HEK293 (cell line): ENCODE measurements around the gene TNNI3K.
A peak's percentile ranks its signal among the peaks of the same experiment; 100 is the strongest.

ENCODE experiments used
- CTCF ChIA-PET: fragments of 350-600 bp; formaldehyde crosslinking; extraction: SDS; loops from one replicate; lab custom pipeline; 2021; ENCODE audit warnings: antibody characterized with exemption; lab: Yijun Ruan, JAX
- POLR2A ChIA-PET: fragments of 300-600 bp; formaldehyde crosslinking; extraction: SDS; loops from one replicate; lab custom pipeline; 2020; ENCODE audit warnings: antibody characterized with exemption, inconsistent platforms; lab: Yijun Ruan, JAX
- H3K27ac ChIP-seq: fragments of 200-500 bp; sonication (Bioruptor generic); 2 replicates; pipeline ENCODE4 v1.5.1; 2014; ENCODE audit warnings: low read depth, low read length, control low read depth, inconsistent platforms; ENCODE audit errors: extremely low read depth
- H3K36me3 ChIP-seq, 2 experiments: fragments of 200-500 bp in 1 of 2; sonication (Bioruptor generic) in 1 of 2; 1 replicate in 1 of 2; 2 replicates in 1 of 2; pipeline ENCODE4 v1.5.1; 2014 to 2017; ENCODE audit warnings: inconsistent platforms in 2 of 2, low read length in 2 of 2; ENCODE audit not compliant: control insufficient read depth in 2 of 2, insufficient read depth in 1 of 2
- H3K4me1 ChIP-seq: fragments of 200-500 bp; sonication (Bioruptor generic); 2 replicates; pipeline ENCODE4 v1.5.1; 2014; ENCODE audit warnings: mild to moderate bottlenecking, low read length, inconsistent platforms; ENCODE audit not compliant: control insufficient read depth, insufficient read depth
- H3K4me3 ChIP-seq: 2 replicates; pipeline ENCODE4 v1.5.1; 2011; ENCODE audit warnings: low read depth, mild to moderate bottlenecking, control low read depth, low read length, moderate library complexity
- H3K9me3 ChIP-seq: fragments of 200-500 bp; sonication (Bioruptor generic); 2 replicates; pipeline ENCODE4 v1.5.1; 2014; ENCODE audit warnings: low read depth, low read length, inconsistent platforms; ENCODE audit not compliant: control insufficient read depth, insufficient read depth
- GFI1B ChIP-seq: fragments of 450-650 bp; formaldehyde crosslinking; IDR thresholded peaks from 2 replicates; pipeline ENCODE4 v1.5.1; 2016; ENCODE audit warnings: missing biosample characterization, missing genetic modification characterization
- KLF7 ChIP-seq: fragments of 450-650 bp; formaldehyde crosslinking; IDR thresholded peaks from 2 replicates; pipeline ENCODE4 v1.5.1; 2016; ENCODE audit warnings: missing biosample characterization, missing genetic modification characterization, borderline replicate concordance
- MEIS1 ChIP-seq: sonication (generic); formaldehyde crosslinking; IDR thresholded peaks from 2 replicates; pipeline ENCODE4 v1.8.1; 2022; ENCODE audit warnings: missing genetic modification reagents, mild to moderate bottlenecking, borderline replicate concordance
- RBAK ChIP-seq: fragments of 450-650 bp; formaldehyde crosslinking; IDR thresholded peaks from 2 replicates; pipeline ENCODE4 v1.5.1; 2016; ENCODE audit warnings: missing biosample characterization, missing genetic modification characterization
- REST ChIP-seq: fragments of 450-650 bp; formaldehyde crosslinking; IDR thresholded peaks from 2 replicates; pipeline ENCODE4 v1.5.1; 2016; ENCODE audit warnings: missing biosample characterization, missing genetic modification characterization
- ZBTB17 ChIP-seq: fragments of 450-650 bp; formaldehyde crosslinking; IDR thresholded peaks from 2 replicates; pipeline ENCODE4 v1.5.1; 2016; ENCODE audit warnings: missing biosample characterization, missing genetic modification characterization
- ZFP69B ChIP-seq: fragments of 450-650 bp; formaldehyde crosslinking; IDR thresholded peaks from 2 replicates; pipeline ENCODE4 v1.5.1; 2016; ENCODE audit warnings: missing biosample characterization, missing genetic modification characterization
- ZNF138 ChIP-seq: fragments of 450-650 bp; formaldehyde crosslinking; IDR thresholded peaks from 2 replicates; pipeline ENCODE4 v1.5.1; 2016; ENCODE audit warnings: missing biosample characterization, missing genetic modification characterization, borderline replicate concordance
- ZNF292 ChIP-seq: fragments of 450-650 bp; formaldehyde crosslinking; IDR thresholded peaks from 2 replicates; pipeline ENCODE4 v1.5.1; 2016; ENCODE audit warnings: low read depth, missing biosample characterization, missing genetic modification characterization, borderline replicate concordance
- ZNF473 ChIP-seq: fragments of 450-650 bp; formaldehyde crosslinking; IDR thresholded peaks from 2 replicates; pipeline ENCODE4 v1.5.1; 2017; ENCODE audit warnings: missing biosample characterization, missing genetic modification characterization
- ZNF544 ChIP-seq: fragments of 450-650 bp; formaldehyde crosslinking; IDR thresholded peaks from 2 replicates; pipeline ENCODE4 v1.5.0; 2017; ENCODE audit warnings: missing biosample characterization, missing genetic modification characterization
- ZNF549 ChIP-seq: fragments of 450-650 bp; IDR thresholded peaks from 2 replicates; pipeline ENCODE4 v1.5.1; 2018; ENCODE audit warnings: missing biosample characterization, missing genetic modification characterization, mild to moderate bottlenecking, inconsistent platforms, moderate library complexity
- ZNF645 ChIP-seq: fragments of 450-650 bp; formaldehyde crosslinking; IDR thresholded peaks from 2 replicates; pipeline ENCODE4; 2016; ENCODE audit warnings: missing biosample characterization, missing genetic modification characterization
- ZNF747 ChIP-seq: fragments of 450-650 bp; formaldehyde crosslinking; IDR thresholded peaks from 2 replicates; pipeline ENCODE4 v1.5.1; 2016; ENCODE audit warnings: missing biosample characterization, missing genetic modification characterization
- TF ChIP-seq, protein P1 (sequence below): fragments of 450-650 bp; formaldehyde crosslinking; IDR thresholded peaks from 2 replicates; pipeline ENCODE4 v1.5.1; 2016; ENCODE audit warnings: missing biosample characterization, missing genetic modification characterization
- TF ChIP-seq, protein P2 (sequence below): fragments of 450-650 bp; formaldehyde crosslinking; IDR thresholded peaks from 2 replicates; pipeline ENCODE4 v1.5.1; 2016; ENCODE audit warnings: missing biosample characterization, missing genetic modification characterization, low read depth

The TNNI3K gene

DNA sequence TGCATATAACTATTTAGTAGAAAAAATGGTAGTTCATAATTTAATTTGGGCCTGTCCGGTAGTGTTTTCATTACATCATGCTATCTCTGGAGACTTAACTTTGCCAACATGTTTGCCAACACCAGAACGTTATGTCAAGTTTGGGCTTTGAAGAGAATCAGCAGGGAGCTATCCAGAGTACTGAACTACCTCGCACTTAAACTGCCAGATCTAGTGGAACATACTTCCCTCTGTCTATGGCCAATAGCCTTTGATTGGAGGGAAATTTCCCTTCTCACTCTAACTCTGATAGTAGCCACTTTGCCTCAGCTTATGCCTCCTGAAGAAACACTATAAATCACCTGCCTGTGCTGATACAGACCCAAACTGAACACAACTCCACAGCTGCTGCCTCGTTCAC, 267.2 kb downstream of the TNNI3K start:
- H3K27ac ChIP-seq: no peak overlapping the region
- TF ChIP-seq REST (peak; percentile 93), ZNF473 (tag by site-specific recombination) (no peak)
- TF ChIP-seq, all 188 proteins: peak for 1
- Histone ChIP-seq H3K36me3 (no peaks in the 10 kb centered on the region), H3K9me3 (no peaks in the 10 kb centered on the region), H3K4me3 (no peak overlapping the region), H3K4me1 (no peaks in the 10 kb centered on the region)
- ChIA-PET CTCF (interaction anchor here (1.6 to 3.4 kb wide), 5 partner anchors 8 to 188 kb away, joined by 3 to 20 read pairs (median 6); no protein-coding TSS in a partner anchor), POLR2A (no interaction called here)

DNA sequence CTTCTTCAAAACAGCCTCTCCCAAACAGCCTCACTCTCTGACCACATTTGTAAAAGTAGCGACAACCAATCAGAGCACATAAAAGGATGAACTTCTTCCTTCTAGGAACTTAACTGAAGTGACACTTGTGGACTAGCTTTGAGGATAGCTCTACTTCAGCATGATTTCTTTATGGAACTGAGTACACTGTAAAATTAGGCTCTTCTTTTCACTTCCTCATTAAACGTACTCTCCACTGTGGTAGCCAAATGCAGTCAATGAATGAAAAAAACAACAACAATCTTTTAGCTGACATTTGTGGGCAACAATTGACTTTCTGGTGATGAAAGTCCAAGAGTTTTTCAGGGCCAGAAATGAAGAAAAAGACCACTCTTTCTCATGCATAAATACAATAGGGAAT, 267.7 kb downstream of the TNNI3K start:
- CTCF ChIA-PET: interaction anchor here (0.9 to 3.4 kb wide), 7 partner anchors 9 to 187 kb away, joined by 3 to 20 read pairs (median 4); no protein-coding TSS in a partner anchor
- TF ChIP-seq ZBTB17 (tag by site-specific recombination) (no peak), ZNF549 (tag by site-specific recombination) (no peak), KLF7 (tag by site-specific recombination) (no peak), MEIS1 (CRISPR knock-in tag) (no peak), ZNF747 (tag by site-specific recombination) (no peak), ZNF544 (tag by site-specific recombination) (no peak), RBAK (no peak), ZNF138 (tag by site-specific recombination) (no peak), ZNF292 (tag by site-specific recombination) (no peak), ZNF645 (tag by site-specific recombination) (no peak), ZFP69B (tag by site-specific recombination) (no peak), GFI1B (tag by site-specific recombination) (no peak)
- TF ChIP-seq, protein P1, sequence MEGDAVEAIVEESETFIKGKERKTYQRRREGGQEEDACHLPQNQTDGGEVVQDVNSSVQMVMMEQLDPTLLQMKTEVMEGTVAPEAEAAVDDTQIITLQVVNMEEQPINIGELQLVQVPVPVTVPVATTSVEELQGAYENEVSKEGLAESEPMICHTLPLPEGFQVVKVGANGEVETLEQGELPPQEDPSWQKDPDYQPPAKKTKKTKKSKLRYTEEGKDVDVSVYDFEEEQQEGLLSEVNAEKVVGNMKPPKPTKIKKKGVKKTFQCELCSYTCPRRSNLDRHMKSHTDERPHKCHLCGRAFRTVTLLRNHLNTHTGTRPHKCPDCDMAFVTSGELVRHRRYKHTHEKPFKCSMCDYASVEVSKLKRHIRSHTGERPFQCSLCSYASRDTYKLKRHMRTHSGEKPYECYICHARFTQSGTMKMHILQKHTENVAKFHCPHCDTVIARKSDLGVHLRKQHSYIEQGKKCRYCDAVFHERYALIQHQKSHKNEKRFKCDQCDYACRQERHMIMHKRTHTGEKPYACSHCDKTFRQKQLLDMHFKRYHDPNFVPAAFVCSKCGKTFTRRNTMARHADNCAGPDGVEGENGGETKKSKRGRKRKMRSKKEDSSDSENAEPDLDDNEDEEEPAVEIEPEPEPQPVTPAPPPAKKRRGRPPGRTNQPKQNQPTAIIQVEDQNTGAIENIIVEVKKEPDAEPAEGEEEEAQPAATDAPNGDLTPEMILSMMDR: no peak
- TF ChIP-seq, protein P2, sequence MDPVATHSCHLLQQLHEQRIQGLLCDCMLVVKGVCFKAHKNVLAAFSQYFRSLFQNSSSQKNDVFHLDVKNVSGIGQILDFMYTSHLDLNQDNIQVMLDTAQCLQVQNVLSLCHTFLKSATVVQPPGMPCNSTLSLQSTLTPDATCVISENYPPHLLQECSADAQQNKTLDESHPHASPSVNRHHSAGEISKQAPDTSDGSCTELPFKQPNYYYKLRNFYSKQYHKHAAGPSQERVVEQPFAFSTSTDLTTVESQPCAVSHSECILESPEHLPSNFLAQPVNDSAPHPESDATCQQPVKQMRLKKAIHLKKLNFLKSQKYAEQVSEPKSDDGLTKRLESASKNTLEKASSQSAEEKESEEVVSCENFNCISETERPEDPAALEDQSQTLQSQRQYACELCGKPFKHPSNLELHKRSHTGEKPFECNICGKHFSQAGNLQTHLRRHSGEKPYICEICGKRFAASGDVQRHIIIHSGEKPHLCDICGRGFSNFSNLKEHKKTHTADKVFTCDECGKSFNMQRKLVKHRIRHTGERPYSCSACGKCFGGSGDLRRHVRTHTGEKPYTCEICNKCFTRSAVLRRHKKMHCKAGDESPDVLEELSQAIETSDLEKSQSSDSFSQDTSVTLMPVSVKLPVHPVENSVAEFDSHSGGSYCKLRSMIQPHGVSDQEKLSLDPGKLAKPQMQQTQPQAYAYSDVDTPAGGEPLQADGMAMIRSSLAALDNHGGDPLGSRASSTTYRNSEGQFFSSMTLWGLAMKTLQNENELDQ (tag by site-specific recombination): no peak
- Histone ChIP-seq H3K4me1 (no peaks in the 10 kb centered on the region), H3K27ac (no peak overlapping the region), H3K9me3 (no peaks in the 10 kb centered on the region), H3K4me3 (no peak overlapping the region), H3K36me3 (no peaks in the 10 kb centered on the region)
- POLR2A ChIA-PET: no interaction called here
